GM12873 (cell line): ENCODE data around the gene SCO2.

Experiments
- CTCF ChIP-seq: IDR thresholded peaks from 2 replicates; pipeline ENCODE4 v1.5.1; 2012; ENCODE audit warnings: low read depth, mild to moderate bottlenecking, moderate library complexity, low read length, control low read depth; ENCODE audit not compliant: insufficient read depth; ENCODE audit errors: missing control alignments

Gene SCO2

GRCh38 chr22:50523806-50524675 is 1.4 kb downstream of the SCO2 start:
- no peak for TF ChIP-seq CTCF

DNA sequence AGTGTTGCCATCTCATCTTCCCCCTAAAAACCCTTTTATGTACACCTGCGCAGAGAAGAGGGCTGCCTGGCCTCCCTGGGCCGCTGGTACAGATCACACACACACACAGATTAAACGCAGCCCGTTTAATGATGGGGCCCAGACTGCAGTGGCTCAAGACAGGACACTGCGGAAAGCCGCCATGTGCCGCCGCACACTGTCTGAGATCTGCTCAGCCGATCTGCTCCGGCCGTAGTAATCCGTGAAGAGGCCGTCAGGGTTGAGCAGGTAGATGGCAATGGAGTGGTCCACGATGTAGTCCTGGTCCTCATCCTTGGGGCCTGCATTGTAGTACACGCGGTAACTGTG is 2.0 kb downstream of the SCO2 start:
- TF ChIP-seq CTCF, result no peak

GRCh38 chr22:50522806-50523438 is 2.5 kb downstream of the SCO2 start:
- no peak for TF ChIP-seq CTCF

DNA sequence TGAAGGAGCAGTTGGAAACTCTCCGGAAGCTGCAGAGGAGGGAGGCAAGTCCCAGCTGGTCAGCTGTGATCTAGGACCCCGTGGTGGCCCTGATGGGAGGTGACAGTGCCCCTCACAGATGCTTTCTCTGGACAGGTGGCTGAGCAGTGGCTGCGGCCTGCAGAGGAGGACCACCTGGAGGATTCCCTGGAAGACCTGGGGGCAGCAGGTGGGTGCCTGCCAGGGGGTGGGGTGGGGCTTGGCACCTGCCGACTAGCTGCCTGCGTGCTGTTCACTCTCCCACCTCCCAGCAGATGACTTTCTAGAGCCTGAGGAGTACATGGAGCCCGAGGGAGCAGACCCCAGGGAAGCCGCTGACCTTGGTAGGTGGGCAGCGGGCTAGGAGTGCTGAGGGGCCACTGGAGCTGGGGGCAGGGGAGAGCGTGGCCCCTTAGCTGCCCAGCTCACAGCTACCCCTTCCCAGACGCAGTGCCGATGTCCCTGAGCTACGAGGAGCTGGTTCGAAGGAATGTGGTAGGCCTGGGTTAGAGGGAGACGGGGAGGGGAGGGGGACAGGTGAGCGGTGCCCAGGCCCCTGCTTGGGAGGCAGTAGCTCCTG is 3.1 kb downstream of the SCO2 start:
- TF ChIP-seq CTCF, result no peak

DNA sequence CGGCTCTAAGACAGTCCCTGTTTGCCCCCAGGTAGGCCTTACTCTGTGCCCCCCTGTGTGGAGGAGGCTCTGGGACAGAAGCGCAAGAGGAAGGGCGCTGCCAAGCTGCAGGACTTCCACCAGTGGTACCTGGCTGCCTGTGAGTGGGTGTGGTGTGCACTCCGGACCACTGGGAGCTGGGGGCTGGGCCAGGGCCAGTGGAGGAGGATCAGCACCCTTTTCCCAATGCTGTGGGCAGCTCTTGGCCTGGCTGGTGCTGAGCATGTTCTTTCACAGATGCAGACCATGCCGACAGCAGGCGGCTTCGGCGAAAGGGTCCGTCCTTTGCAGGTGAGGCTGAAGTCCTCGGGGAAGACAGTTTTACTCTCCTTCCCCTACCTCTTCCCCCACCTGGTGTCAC is 3.7 kb downstream of the SCO2 start:
- no peak for TF ChIP-seq CTCF

- TF ChIP-seq CTCF, result no peak
These were observed 4.5 kb downstream of the SCO2 start for GRCh38 chr22:50520826-50521453.

DNA sequence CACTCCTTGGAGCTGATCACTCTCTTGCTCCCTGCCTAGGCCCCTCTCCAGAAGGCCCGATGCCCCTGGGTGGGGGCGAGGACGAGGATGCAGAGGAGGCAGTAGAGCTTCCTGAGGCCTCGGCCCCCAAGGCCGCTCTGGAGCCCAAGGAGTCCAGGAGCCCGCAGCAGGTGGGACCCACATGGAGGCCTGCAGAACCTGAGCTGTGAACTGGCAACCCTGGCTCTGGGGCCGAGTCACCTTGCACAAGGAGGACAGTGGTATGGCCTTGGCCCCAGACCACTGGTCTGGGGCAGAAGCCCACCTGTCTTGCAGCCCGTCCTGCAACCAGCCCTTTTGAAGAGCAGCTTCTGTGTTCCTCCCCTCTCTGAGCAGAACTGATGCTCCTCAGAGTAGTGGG is 6.2 kb downstream of the SCO2 start:
- TF ChIP-seq CTCF, result no peak
